Measurements from ENCODE around the gene NOL6. TPM values are rescaled to one million over a fixed set of nuclear protein-coding genes. Genes with fewer than 3 reads are reported as not detected.
"Not testable (repeated sequence)": the region's sequence is repeated elsewhere in the genome, so short reads cannot be mapped to it uniquely, and the experiment has no call there.

The NOL6 gene
- total RNA-seq, 1 donor from 2014 or later, result 43.1 TPM

DNA sequence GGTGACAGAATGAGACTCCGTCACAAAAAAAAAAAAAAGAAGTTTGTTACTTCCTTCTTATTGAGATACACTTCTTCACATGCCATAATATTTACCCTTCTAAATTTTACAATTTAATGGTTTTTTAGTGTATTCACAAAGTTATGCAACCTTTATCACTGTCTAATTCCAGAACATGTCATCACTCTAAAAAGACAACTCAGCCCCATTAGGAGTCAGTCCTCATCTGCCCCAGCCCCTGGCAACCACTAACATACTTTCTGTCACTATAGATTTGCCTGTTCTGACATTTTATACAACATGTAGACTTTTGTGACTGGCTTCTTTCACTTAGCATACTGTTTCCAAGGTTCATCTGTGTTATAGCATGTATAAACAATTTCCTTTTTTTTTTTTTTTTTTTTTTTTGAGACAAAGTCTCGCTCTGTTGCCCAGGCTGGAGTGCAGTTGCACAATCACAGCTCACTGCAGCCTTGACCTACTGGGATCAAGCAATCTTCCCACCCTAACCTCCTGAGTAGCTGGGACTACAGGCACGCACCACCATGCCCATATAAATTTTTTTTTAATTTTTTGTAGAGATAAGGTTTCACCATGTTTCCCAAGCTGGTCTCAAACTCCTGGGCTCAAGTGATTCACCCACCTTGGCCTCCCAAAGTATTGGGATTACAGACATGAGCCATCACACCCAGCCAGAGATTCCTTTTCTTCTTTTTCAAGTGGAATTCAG lies 44.3 kb downstream of the NOL6 start:
- TF ChIP-seq, protein P1, sequence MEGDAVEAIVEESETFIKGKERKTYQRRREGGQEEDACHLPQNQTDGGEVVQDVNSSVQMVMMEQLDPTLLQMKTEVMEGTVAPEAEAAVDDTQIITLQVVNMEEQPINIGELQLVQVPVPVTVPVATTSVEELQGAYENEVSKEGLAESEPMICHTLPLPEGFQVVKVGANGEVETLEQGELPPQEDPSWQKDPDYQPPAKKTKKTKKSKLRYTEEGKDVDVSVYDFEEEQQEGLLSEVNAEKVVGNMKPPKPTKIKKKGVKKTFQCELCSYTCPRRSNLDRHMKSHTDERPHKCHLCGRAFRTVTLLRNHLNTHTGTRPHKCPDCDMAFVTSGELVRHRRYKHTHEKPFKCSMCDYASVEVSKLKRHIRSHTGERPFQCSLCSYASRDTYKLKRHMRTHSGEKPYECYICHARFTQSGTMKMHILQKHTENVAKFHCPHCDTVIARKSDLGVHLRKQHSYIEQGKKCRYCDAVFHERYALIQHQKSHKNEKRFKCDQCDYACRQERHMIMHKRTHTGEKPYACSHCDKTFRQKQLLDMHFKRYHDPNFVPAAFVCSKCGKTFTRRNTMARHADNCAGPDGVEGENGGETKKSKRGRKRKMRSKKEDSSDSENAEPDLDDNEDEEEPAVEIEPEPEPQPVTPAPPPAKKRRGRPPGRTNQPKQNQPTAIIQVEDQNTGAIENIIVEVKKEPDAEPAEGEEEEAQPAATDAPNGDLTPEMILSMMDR (conservative IDR thresholded peaks at IDR 0.05), result no peak
- H3K27me3 Mint-ChIP-seq (ENCODE audit: low read depth), result no peaks in the 10 kb centered on the region
- H3K36me3 Mint-ChIP-seq (ENCODE audit: low read depth), result no peaks in the 10 kb centered on the region
- H3K9me3 Mint-ChIP-seq, result no peaks in the 10 kb centered on the region
- no peak for DNase-seq (ENCODE audit: low read depth, low spot score)
- no peak overlapping the region for H3K4me3 Mint-ChIP-seq
- peak overlapping the region; percentile 27 for H3K27ac Mint-ChIP-seq (ENCODE audit: unreplicated experiment)
- H3K4me1 Mint-ChIP-seq, result no peaks in the 10 kb centered on the region

DNA sequence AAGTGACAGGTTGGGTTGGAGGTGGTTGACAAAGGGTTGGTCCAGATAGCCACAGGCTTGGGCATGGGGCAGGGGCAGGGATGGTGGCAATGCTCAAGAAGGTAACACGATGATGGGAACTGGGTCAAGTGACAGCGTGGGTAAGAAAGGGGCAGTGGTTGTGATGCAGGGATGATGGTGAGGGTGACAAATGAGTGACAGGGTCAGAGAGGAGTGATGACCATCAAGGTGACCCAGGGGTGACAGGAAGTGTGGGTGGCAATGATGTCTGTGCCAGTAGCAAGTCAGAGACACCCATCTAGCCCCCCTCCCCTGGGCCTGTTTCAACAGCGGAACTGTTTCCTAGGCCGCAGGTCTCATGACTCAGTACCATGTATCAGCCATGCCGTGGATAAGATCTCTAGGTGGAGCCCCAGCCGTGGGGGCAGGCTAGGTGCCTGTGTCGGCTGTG lies 46.9 kb downstream of the NOL6 start:
- no peak for DNase-seq (ENCODE audit: low read depth, low spot score)
- TF ChIP-seq, protein P1 (conservative IDR thresholded peaks at IDR 0.05), result no peak
- Mint-ChIP-seq H3K27me3 (ENCODE audit: low read depth) (no peaks in the 10 kb centered on the region), H3K4me3 (no peak overlapping the region), H3K4me1 (no peaks in the 10 kb centered on the region), H3K27ac (ENCODE audit: unreplicated experiment) (peak overlapping the region; percentile 89), H3K36me3 (ENCODE audit: low read depth) (no peaks in the 10 kb centered on the region), H3K9me3 (no peaks in the 10 kb centered on the region)

GRCh38 chr9:33425128-33425533 lies 48.6 kb downstream of the NOL6 start:
- TF ChIP-seq, protein P1 (conservative IDR thresholded peaks at IDR 0.05), result no peak
- no peak for DNase-seq (ENCODE audit: low read depth, low spot score)
- H3K27me3 Mint-ChIP-seq (ENCODE audit: low read depth), result no peaks in the 10 kb centered on the region
- H3K36me3 Mint-ChIP-seq (ENCODE audit: low read depth), result no peaks in the 10 kb centered on the region
- H3K4me3 Mint-ChIP-seq, result no peak overlapping the region
- peak overlapping the region; percentile 43 for H3K27ac Mint-ChIP-seq (ENCODE audit: unreplicated experiment)
- H3K4me1 Mint-ChIP-seq, result no peaks in the 10 kb centered on the region
- no peaks in the 10 kb centered on the region for H3K9me3 Mint-ChIP-seq

DNA sequence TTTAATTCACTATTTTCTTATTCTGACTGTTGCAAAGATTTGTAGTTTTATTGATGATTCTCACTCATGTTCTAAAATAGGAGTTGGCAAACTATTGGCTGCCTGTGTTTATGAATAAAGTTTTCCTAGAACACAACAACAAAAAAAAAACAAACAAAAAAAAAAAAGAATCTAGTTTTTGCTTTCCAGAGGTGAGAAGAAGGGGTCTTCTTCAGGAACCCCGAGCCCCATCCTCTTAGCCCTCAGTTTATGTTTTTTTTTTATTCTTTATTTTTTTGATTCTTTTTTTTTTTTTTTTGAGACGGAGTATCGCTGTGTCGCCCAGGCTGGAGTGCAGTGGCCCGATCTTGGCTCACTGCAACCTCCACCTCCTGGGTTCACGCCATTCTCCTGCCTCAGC lies 49.2 kb downstream of the NOL6 start:
- not testable (repeated sequence) for H3K27ac Mint-ChIP-seq (ENCODE audit: unreplicated experiment); H3K9me3 Mint-ChIP-seq; H3K4me1 Mint-ChIP-seq; DNase-seq (ENCODE audit: low read depth, low spot score); H3K27me3 Mint-ChIP-seq (ENCODE audit: low read depth); H3K4me3 Mint-ChIP-seq; H3K36me3 Mint-ChIP-seq (ENCODE audit: low read depth)

DNA sequence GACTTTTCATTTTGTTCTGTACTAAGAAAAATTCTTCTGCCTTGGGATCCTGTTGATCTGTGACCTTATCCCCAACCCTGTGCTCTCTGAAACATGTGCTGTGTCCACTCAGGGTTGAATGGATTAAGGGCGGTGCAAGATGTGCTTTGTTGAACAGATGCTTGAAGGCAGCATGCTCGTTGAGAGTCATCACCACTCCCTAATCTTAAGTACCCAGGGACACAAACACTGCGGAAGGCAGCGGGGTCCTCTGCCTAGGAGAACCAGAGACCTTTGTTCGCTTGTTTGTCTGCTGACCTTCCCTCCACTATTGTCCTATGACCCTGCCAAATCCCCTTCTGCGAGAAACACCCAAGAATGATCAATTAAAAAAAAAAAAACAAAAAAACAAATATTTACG lies 49.7 kb downstream of the NOL6 start:
- H3K27ac Mint-ChIP-seq (ENCODE audit: unreplicated experiment); H3K9me3 Mint-ChIP-seq; H3K27me3 Mint-ChIP-seq (ENCODE audit: low read depth); DNase-seq (ENCODE audit: low read depth, low spot score); H3K4me3 Mint-ChIP-seq; H3K4me1 Mint-ChIP-seq; H3K36me3 Mint-ChIP-seq (ENCODE audit: low read depth): not testable (repeated sequence)

DNA sequence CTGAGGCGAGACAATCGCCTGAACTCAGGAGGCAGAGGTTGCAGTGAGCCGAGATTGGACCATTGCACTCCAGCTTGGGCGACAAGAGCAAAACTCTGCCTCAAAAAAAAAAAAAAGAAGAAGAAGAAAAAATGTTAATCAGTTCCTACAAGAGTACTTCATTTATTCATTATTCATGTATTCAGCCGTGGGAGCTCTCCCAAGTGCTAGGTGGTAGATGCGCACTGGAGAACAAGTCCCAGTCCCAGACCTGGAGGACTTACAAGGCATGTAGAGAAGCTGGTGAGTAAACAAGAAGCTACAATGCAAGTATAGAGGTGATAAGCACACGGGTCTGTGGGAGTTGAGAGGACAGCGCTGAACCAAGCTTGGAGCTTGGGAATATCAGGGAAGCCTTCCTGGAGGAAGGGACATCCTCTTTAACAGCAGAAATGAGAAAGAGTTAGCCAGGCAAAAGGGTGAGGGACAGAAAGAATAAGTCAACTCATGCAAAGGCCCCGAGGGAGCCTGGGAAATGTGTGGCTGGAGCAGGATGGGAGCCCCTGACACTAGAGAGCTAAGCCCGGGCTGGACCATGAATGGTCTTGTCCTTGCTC lies 53.9 kb downstream of the NOL6 start:
- Mint-ChIP-seq H3K27me3 (ENCODE audit: low read depth) (peaks cover 2% of the 10 kb centered on the region), H3K9me3 (no peaks in the 10 kb centered on the region), H3K4me1 (no peaks in the 10 kb centered on the region), H3K36me3 (ENCODE audit: low read depth) (no peaks in the 10 kb centered on the region), H3K4me3 (no peak overlapping the region), H3K27ac (ENCODE audit: unreplicated experiment) (peak overlapping the region; percentile 31)
- DNase-seq (ENCODE audit: low read depth, low spot score), result no peak
- TF ChIP-seq, protein P1 (conservative IDR thresholded peaks at IDR 0.05), result no peak

Measured in neural crest cell (in vitro differentiated cells).